ENCODE results near the gene GSAP. TPM values are rescaled to one million over a fixed set of nuclear protein-coding genes. Genes with fewer than 3 reads are reported as not detected.

The GSAP gene
- total and polyA plus RNA-seq, 9 of the 15 experiments (the other 6 are each of a cell fraction or from before 2014, with no cell fraction given): 0.13 TPM; not detected in 8

DNA sequence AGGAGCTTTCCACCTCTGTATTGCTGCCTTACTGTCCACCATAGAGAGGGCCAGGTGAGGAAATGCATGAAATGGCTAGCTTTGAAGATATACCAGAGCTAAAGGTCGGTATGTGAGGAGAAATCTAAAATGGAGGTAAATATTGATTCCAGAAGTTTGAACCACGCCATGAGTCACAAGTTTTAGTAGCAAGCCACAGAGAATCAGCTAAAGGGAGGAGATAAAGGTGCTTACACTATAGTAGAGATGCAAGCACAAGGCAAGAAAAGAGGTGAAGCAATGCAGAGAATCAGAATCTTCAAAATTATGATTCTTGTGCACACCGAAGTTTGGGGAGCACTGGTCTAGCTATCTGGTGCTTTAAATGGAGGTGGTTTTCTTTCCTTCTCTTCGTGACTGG, 3.0 kb upstream of the GSAP start:
- H4K20me1 ChIP-seq (replicated peaks; ENCODE audit: control insufficient read depth, insufficient read depth, low read length): no peaks in the 10 kb centered on the region
- no peak overlapping the region for H3K27ac ChIP-seq (ENCODE audit: extremely low read depth, low read depth, low read length)
- H3K4me2 ChIP-seq (ENCODE audit: insufficient read depth, low read length): no peak overlapping the region
- no peak overlapping the region for H2AFZ ChIP-seq (ENCODE audit: low read depth, low read length)
- no peak for DNase-seq (ENCODE audit: extremely low read depth in 1 of 4, low spot score in 3 of 4)
- no peaks in the 10 kb centered on the region for H3K79me2 ChIP-seq (ENCODE audit: control insufficient read depth, insufficient read depth, low read length)
- WGBS (ENCODE audit: insufficient coverage, low coverage, missing lambda C conversion rate): 0% methylated on average over 4 of the region's 4 CpGs
- intact Hi-C loops (cut with micrococcal nuclease): no loop called here
- ATAC-seq: no peak
- H3K36me3 ChIP-seq (ENCODE audit: control insufficient read depth, insufficient read depth, low read length): no peaks in the 10 kb centered on the region
- FAIRE-seq: no peak
- H3K4me3 ChIP-seq: no peak overlapping the region
- no peaks in the 10 kb centered on the region for H3K9me3 ChIP-seq (replicated peaks; ENCODE audit: control insufficient read depth, insufficient read depth, low read depth, low read length)
- H3K4me1 ChIP-seq (replicated peaks in 1 of 2; ENCODE audit: control insufficient read depth in 2 of 2, insufficient read depth in 2 of 2, low read length in 2 of 2): peaks cover 0 to 14% of the 10 kb centered on the region in 2 experiments; a peak in 1 of 5 replicates
- no peaks in the 10 kb centered on the region for H3K9me1 ChIP-seq (ENCODE audit: control insufficient read depth, insufficient read depth, low read length)
- no peak overlapping the region for H3K9ac ChIP-seq (ENCODE audit: insufficient read depth in 1 of 2, low read depth in 2 of 2, low read length in 2 of 2)
- ChIA-PET CTCF (ENCODE audit: low intra/inter-chr PET ratio) (no interaction called here), POLR2A (no interaction called here)
- peaks cover 39 to 44% of the 10 kb centered on the region in 2 experiments; a peak in 4 of 5 replicates for H3K27me3 ChIP-seq (ENCODE audit: control insufficient read depth in 2 of 2, insufficient read depth in 2 of 2, low read length in 2 of 2)
- no TSS peak for BruUV-seq (replicated peaks)
- in situ Hi-C loops (cut with MboI): no loop called here
- TF ChIP-seq, protein P1, sequence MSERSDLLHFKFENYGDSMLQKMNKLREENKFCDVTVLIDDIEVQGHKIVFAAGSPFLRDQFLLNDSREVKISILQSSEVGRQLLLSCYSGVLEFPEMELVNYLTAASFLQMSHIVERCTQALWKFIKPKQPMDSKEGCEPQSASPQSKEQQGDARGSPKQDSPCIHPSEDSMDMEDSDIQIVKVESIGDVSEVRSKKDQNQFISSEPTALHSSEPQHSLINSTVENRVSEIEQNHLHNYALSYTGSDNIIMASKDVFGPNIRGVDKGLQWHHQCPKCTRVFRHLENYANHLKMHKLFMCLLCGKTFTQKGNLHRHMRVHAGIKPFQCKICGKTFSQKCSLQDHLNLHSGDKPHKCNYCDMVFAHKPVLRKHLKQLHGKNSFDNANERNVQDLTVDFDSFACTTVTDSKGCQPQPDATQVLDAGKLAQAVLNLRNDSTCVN (CRISPR knock-in tag; IDR thresholded peaks at IDR 0.05): no peak
- TF ChIP-seq GTF2A2 (tag; IDR thresholded peaks at IDR 0.05) (no peak), CCNT2 (IDR thresholded peaks at IDR 0.05; ENCODE audit: borderline replicate concordance, extremely low read depth, insufficient read length, low read depth, low read length) (no peak), BACH1 (tag; IDR thresholded peaks at IDR 0.05) (no peak), FUS (optimal IDR thresholded peaks at IDR 0.05; ENCODE audit: low read depth, low read length) (no peak), WHSC1 (IDR thresholded peaks at IDR 0.05; ENCODE audit: low read length) (no peak), SIX5 (IDR thresholded peaks at IDR 0.05; ENCODE audit: borderline replicate concordance in 1 of 2, insufficient read depth in 1 of 2, low read depth in 1 of 2, low read length in 2 of 2) (no peak), TAF7 (tag; IDR thresholded peaks at IDR 0.05) (no peak), ZNF76 (CRISPR knock-in tag; IDR thresholded peaks at IDR 0.05; ENCODE audit: borderline replicate concordance) (no peak), MTF1 (CRISPR knock-in tag; IDR thresholded peaks at IDR 0.05; ENCODE audit: borderline replicate concordance) (no peak), HNRNPLL (IDR thresholded peaks at IDR 0.05; ENCODE audit: low read depth, low read length, poor library complexity, severe bottlenecking) (no peak), KAT8 (IDR thresholded peaks at IDR 0.05; ENCODE audit: low read depth) (no peak), NEUROD1 (IDR thresholded peaks at IDR 0.05; ENCODE audit: borderline replicate concordance, low read depth, low read length, partially characterized antibody) (no peak), RBM15 (IDR thresholded peaks at IDR 0.05; ENCODE audit: insufficient read depth, low read length) (no peak)
- TF ChIP-seq, protein P2, sequence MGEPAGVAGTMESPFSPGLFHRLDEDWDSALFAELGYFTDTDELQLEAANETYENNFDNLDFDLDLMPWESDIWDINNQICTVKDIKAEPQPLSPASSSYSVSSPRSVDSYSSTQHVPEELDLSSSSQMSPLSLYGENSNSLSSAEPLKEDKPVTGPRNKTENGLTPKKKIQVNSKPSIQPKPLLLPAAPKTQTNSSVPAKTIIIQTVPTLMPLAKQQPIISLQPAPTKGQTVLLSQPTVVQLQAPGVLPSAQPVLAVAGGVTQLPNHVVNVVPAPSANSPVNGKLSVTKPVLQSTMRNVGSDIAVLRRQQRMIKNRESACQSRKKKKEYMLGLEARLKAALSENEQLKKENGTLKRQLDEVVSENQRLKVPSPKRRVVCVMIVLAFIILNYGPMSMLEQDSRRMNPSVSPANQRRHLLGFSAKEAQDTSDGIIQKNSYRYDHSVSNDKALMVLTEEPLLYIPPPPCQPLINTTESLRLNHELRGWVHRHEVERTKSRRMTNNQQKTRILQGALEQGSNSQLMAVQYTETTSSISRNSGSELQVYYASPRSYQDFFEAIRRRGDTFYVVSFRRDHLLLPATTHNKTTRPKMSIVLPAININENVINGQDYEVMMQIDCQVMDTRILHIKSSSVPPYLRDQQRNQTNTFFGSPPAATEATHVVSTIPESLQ (CRISPR knock-in tag; IDR thresholded peaks at IDR 0.05): no peak
- TF ChIP-seq, protein P3, sequence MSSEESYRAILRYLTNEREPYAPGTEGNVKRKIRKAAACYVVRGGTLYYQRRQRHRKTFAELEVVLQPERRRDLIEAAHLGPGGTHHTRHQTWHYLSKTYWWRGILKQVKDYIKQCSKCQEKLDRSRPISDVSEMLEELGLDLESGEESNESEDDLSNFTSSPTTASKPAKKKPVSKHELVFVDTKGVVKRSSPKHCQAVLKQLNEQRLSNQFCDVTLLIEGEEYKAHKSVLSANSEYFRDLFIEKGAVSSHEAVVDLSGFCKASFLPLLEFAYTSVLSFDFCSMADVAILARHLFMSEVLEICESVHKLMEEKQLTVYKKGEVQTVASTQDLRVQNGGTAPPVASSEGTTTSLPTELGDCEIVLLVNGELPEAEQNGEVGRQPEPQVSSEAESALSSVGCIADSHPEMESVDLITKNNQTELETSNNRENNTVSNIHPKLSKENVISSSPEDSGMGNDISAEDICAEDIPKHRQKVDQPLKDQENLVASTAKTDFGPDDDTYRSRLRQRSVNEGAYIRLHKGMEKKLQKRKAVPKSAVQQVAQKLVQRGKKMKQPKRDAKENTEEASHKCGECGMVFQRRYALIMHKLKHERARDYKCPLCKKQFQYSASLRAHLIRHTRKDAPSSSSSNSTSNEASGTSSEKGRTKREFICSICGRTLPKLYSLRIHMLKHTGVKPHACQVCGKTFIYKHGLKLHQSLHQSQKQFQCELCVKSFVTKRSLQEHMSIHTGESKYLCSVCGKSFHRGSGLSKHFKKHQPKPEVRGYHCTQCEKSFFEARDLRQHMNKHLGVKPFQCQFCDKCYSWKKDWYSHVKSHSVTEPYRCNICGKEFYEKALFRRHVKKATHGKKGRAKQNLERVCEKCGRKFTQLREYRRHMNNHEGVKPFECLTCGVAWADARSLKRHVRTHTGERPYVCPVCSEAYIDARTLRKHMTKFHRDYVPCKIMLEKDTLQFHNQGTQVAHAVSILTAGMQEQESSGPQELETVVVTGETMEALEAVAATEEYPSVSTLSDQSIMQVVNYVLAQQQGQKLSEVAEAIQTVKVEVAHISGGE (CRISPR knock-in tag; IDR thresholded peaks at IDR 0.05): no peak
